GM12801 (cell line): ENCODE measurements around the gene DBNL.

Experiments
- TF ChIP-seq, protein P1 (sequence below): IDR thresholded peaks from one replicate; pipeline ENCODE4 v1.5.1; 2011; ENCODE audit warnings: control low read depth; ENCODE audit not compliant: insufficient read length; ENCODE audit errors: extremely low read depth

DBNL gene

DNA sequence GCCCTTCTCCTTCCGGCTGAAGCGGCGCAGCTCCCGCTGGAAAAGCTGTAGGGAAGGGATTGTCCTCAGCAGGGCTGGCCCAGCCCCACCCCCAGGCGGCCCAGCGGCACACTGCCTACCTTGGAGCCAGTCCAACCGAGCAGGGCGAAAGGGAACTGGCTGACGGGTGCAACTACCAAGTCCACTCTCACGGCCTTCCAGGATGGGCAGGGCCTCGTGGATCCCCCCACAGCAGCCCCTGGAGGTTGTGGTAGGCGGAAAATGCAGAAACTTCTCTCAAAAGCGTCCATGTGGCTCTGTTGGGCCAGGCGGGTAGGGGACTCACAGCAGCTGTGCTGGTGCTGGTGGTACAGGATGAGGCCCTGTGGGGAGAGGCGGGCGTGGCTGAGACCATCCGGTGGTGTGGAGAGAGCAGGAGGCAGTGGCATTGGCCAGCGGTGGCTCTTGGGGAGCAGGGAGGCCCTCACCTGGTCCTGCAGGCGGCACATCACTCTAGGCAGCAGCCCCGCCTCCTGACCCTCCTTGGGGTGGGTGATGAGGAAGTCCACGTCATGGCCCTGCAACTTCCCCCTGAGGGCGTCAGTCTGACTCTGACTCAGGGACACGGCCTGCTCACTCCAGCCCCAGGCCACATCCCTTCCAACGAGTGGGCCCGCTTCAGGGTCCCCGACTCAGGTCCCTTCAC lies 29.3 kb downstream of the DBNL start:
- TF ChIP-seq, protein P1, sequence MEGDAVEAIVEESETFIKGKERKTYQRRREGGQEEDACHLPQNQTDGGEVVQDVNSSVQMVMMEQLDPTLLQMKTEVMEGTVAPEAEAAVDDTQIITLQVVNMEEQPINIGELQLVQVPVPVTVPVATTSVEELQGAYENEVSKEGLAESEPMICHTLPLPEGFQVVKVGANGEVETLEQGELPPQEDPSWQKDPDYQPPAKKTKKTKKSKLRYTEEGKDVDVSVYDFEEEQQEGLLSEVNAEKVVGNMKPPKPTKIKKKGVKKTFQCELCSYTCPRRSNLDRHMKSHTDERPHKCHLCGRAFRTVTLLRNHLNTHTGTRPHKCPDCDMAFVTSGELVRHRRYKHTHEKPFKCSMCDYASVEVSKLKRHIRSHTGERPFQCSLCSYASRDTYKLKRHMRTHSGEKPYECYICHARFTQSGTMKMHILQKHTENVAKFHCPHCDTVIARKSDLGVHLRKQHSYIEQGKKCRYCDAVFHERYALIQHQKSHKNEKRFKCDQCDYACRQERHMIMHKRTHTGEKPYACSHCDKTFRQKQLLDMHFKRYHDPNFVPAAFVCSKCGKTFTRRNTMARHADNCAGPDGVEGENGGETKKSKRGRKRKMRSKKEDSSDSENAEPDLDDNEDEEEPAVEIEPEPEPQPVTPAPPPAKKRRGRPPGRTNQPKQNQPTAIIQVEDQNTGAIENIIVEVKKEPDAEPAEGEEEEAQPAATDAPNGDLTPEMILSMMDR: no peak

DNA sequence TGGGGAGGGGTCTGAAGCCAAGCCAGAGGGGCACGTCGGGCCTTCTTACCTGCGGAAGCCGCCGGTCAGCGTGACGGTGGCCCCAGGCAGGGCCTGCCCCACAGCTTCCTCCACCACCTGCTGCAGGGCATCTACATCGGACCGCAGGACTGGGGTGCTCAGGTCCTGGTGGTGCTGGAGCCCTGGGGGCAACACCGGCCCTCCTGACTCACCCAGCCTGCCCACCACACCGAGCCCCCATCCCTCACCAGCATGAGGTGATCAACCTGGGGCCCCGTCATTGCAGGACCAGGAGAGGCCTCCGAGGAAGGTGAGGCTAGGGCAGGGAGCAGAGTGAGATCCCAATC lies 29.8 kb downstream of the DBNL start:
- TF ChIP-seq, protein P1: no peak

DNA sequence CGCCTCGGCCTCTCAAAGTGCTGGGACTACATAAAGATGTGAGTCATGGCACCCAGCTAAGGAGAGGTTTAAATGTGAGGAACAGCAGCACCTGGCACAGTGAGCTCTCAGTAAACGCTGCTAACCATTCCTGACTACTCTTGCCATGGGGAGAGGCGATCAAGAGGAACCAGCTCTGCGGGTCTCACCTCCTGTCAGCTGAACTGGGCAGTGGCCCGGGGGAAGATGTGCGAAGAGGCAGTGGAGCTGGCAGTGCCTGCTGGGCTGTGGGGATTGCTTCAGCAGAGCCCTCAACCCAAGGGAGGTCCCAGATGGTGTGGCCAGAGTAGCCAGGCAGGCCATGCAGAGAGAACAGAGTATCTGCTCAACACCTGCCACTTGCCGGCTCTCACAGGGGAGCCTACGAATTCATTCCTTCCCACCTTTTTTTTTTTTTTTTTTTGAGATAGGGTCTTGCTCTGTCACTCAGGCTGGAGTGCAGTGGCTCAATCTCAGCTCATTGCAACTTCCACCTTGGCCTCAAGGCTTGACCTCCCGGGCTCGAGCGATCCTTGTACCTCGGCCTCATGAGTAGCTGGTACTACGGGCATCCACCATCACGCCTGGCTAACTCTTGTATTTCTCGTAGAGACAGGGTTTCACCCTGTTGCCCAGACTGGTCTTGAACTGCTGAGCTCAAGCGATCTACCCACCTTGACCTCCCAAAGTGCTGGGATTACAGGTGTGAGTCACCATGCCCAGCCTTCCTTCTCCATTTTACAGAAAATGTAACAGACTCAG lies 31.0 kb downstream of the DBNL start:
- TF ChIP-seq, protein P1: no peak

DNA sequence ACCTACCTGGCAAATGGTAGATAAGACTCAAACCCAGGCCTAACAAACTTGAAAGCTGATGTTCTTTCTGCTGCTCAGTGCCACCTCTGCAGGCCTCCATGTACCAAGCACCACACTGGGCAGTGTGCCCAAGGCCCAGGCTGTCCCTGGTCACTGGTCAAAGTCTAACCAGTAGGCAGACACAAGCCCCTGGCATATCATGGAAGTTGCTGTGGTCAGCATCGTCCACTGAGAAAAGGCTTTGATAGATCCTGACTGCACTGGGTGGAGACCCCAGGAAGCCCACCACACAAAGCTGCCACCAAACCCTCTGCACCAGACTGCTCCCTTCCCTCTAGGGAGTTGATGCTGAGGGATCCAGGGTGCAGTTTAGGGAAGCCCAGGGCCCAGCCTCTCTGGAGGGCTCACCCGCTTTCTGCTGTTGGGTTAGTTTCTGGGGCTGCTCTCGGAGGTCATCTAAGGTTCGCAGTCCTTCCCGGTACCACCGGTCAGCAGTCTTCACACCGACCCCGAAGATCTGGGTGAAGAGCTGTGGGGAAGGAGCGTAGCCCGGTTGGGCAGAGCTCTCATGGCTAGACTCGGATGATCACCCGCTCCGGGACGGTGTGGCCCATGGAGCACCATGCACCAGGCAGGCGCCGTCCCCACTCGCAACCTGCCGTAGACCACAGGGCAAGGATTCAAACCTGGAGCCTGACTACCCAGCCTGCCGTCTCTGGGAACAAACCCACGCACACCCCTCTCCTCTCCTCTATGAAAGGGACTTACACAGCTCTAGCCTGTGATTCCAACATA lies 31.8 kb downstream of the DBNL start:
- TF ChIP-seq, protein P1: no peak

DNA sequence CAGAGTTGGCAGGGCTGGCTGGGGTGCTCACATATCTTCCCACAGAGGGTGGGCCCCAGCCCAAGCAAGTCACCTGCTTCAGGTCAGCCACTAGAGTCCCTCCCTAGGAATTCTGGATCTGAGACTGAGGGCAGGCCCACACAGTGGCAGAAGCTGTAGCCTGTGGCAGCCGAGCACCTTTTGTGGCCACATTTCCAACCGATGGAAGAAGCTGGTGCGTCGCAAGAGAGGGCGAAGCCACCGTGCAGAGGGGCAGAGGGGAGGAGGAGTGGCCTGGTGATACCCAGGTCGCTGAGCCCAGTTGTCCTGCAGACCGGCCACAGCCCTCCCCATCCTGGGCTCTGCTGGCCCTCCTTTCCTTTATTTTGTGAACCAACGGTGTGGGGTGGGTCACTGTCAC lies 32.6 kb downstream of the DBNL start:
- TF ChIP-seq, protein P1: no peak

DNA sequence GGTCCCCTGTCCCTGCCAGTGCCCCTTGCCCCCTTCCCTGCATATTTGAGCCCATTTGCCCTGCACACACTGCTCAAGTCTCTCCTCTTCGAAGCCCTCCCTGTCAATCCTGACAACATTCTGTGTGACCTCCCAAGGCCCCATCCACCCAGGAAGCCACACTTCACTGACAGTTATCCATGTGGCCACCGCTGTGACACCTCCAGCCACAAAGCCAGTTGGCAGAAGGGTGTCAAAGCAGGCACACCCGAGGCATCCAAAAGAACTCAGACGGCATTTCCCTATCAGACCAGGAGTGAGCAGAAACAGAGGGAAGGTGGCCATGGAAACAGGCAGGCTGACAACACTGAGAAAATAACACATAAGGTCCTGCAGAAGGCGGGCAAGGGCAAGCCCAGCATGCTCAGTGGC lies 33.2 kb downstream of the DBNL start:
- TF ChIP-seq, protein P1: no peak

DNA sequence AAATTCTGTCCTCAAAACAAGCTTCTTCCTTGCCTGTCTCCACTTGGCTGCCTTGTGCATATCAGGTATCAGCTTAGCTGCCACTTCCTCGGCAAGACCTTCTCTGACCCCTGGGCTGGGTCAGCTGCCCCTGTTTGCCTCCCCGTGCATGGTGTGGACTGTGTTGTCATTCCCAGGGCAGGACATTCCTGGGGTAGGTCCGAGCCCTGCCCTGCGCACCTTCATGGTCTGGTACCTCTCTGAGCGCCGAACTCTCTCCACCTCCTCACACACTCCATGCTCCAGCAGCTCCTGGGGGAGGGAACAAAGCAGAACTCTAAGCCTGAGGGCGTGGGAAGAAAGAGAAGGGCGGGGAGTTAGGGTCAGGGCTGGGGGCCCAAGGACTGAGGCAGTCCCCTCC lies 34.0 kb downstream of the DBNL start:
- TF ChIP-seq, protein P1: no peak
